MCF 10A (cell line): ENCODE measurements around the gene MRGPRX3. TPM values are rescaled to one million over a fixed set of nuclear protein-coding genes. Genes with fewer than 3 reads are reported as not detected.

ENCODE experiments used
- BruUV-seq: library from RNA; stranded (reverse); fragments of 400-500 nt; replicated peaks from 2 replicates; lab custom pipeline; 2021; lab: Mats Ljungman, UMichigan
- CTCF ChIA-PET: fragments of 300-600 bp; sonication (Branson Sonifier 250); formaldehyde crosslinking; extraction: SDS; loops from one replicate; lab custom pipeline; 2021; ENCODE audit warnings: antibody characterized with exemption, inconsistent platforms; lab: Yijun Ruan, JAX
- POLR2A ChIA-PET: fragments of 300-600, 350-650 bp; sonication (Branson Sonifier 250); formaldehyde crosslinking; extraction: SDS; loops from one replicate; lab custom pipeline; 2020; ENCODE audit warnings: antibody characterized with exemption, inconsistent platforms; lab: Yijun Ruan, JAX
- DNase-seq: peaks from one replicate; pipeline ENCODE4 v3.0.0-alpha.2; 2018; ENCODE audit not compliant: unreplicated experiment
- H3K27ac Mint-ChIP-seq: one replicate; pipeline ENCODE4 v1.8.0; 2022; ENCODE audit warnings: mild to moderate bottlenecking, low read depth, mixed read lengths; ENCODE audit not compliant: unreplicated experiment
- H3K27me3 Mint-ChIP-seq: one replicate; pipeline ENCODE4 v1.8.0; 2022; ENCODE audit warnings: mixed read lengths; ENCODE audit not compliant: insufficient read depth, unreplicated experiment
- H3K36me3 Mint-ChIP-seq: one replicate; pipeline ENCODE4 v1.8.0; 2022; ENCODE audit warnings: mild to moderate bottlenecking, moderate library complexity, mixed read lengths; ENCODE audit not compliant: insufficient read depth, unreplicated experiment
- H3K4me1 Mint-ChIP-seq: one replicate; pipeline ENCODE4 v1.8.0; 2022; ENCODE audit warnings: mixed read lengths; ENCODE audit not compliant: insufficient read depth, unreplicated experiment
- H3K4me3 Mint-ChIP-seq: one replicate; pipeline ENCODE4 v1.8.0; 2022; ENCODE audit warnings: mild to moderate bottlenecking, moderate library complexity, mixed read lengths; ENCODE audit not compliant: unreplicated experiment
- H3K9me3 Mint-ChIP-seq: one replicate; pipeline ENCODE4 v1.8.0; 2022; ENCODE audit warnings: mixed read lengths; ENCODE audit not compliant: unreplicated experiment
- CTCF ChIP-seq: fragments of 200-600 bp; IDR thresholded peaks from one replicate; pipeline ENCODE4 v1.8.0; 2022; ENCODE audit warnings: antibody characterized with exemption, mild to moderate bottlenecking; ENCODE audit not compliant: unreplicated experiment
- intact Hi-C: fragments of 100-400 bp; cut with micrococcal nuclease; formaldehyde crosslinking; loops from 2 replicates; pipeline ENCODE4 v1.14.1; 2022
- total RNA-seq: library from RNA; stranded (reverse); gene quantifications from 2 replicates; pipeline ENCODE4 v1.2.3, GENCODE V29; 2022

The MRGPRX3 gene
- total RNA-seq, 1 experiment from 2014 or later, result 0.79 TPM

- Mint-ChIP-seq H3K27me3 (peaks cover 16% of the 10 kb centered on the region), H3K4me1 (peaks cover 19% of the 10 kb centered on the region), H3K27ac (peak within 1 kb of the TSS; percentile 87), H3K9me3 (no peaks in the 10 kb centered on the region), H3K4me3 (peak within 1 kb of the TSS; percentile 94), H3K36me3 (peaks cover 24% of the 10 kb centered on the region)
- POLR2A ChIA-PET, result interaction anchor here (0.6 to 1.7 kb wide), 13 partner anchors 9 to 421 kb away, joined by 3 to 11 read pairs (median 3); partner anchors contain the start of gene TSG101
- peak; percentile 68 for TF ChIP-seq CTCF
- BruUV-seq, result no TSS peak
- peak; percentile 82 for DNase-seq
- intact Hi-C loops, result loop anchor here (1.0 to 5.0 kb wide), 4 partner anchors 94 to 206 kb away; partner anchors contain the start of gene SERGEF
- CTCF ChIA-PET, result interaction anchor here (0.5 to 5.2 kb wide), 30 partner anchors 8 to 1279 kb away, joined by 3 to 61 read pairs (median 3); partner anchors contain the start of gene UEVLD
Observed at GRCh38 chr11:18105802-18106574, 26.4 kb upstream of the MRGPRX3 start, which contains the start of gene SAAL1. Gene SAAL1 (minus strand): TSS chr11:18106082. CDS start chr11:18106041, 41 bp downstream.

- Mint-ChIP-seq H3K27ac (no peak overlapping the region), H3K4me1 (peaks cover 19% of the 10 kb centered on the region), H3K9me3 (no peaks in the 10 kb centered on the region), H3K27me3 (peaks cover 23% of the 10 kb centered on the region), H3K36me3 (peaks cover 18% of the 10 kb centered on the region), H3K4me3 (peak overlapping the region; percentile 94)
- BruUV-seq, result no TSS peak
- peak; percentile 41 for DNase-seq
- TF ChIP-seq CTCF, result no peak
- intact Hi-C loops, result loop anchor here (1.0 to 5.0 kb wide), 3 partner anchors 94 to 206 kb away; partner anchors contain the start of gene SERGEF
- ChIA-PET CTCF (interaction anchor here (0.6 to 5.2 kb wide), 24 partner anchors 8 to 852 kb away, joined by 3 to 61 read pairs (median 4); partner anchors contain the start of gene UEVLD), POLR2A (interaction anchor here (0.6 to 1.7 kb wide), 11 partner anchors 9 to 420 kb away, joined by 3 to 11 read pairs (median 3); partner anchors contain the start of gene TSG101)
Observed at GRCh38 chr11:18106688-18107087, 25.7 kb upstream of the MRGPRX3 start.

GRCh38 chr11:18108254-18108653 lies 24.1 kb upstream of the MRGPRX3 start:
- no TSS peak for BruUV-seq
- ChIA-PET POLR2A (interaction anchor here (1.1 kb wide), 1 partner anchor 119 kb away, joined by 3 read pairs; no protein-coding TSS in a partner anchor), CTCF (interaction anchor here (0.9 kb wide), 1 partner anchor 117 kb away, joined by 4 read pairs; no protein-coding TSS in a partner anchor)
- no peaks in the 10 kb centered on the region for H3K9me3 Mint-ChIP-seq
- peaks cover 35% of the 10 kb centered on the region for H3K27me3 Mint-ChIP-seq
- intact Hi-C loops, result loop anchor here (5.0 kb wide), 2 partner anchors 96 to 204 kb away; partner anchors contain the start of gene SERGEF
- no peak overlapping the region for H3K4me3 Mint-ChIP-seq
- H3K27ac Mint-ChIP-seq, result no peak overlapping the region
- TF ChIP-seq CTCF, result no peak
- peaks cover 3% of the 10 kb centered on the region for H3K36me3 Mint-ChIP-seq
- no peak for DNase-seq
- H3K4me1 Mint-ChIP-seq, result peaks cover 14% of the 10 kb centered on the region

- no peak for DNase-seq
- Mint-ChIP-seq H3K9me3 (no peaks in the 10 kb centered on the region), H3K4me3 (no peak overlapping the region), H3K4me1 (peaks cover 6% of the 10 kb centered on the region), H3K27ac (no peak overlapping the region), H3K27me3 (peaks cover 48% of the 10 kb centered on the region), H3K36me3 (no peaks in the 10 kb centered on the region)
- BruUV-seq, result no TSS peak
- no peak for TF ChIP-seq CTCF
- POLR2A ChIA-PET, result interaction anchor here (0.8 kb wide), 1 partner anchor 64 kb away, joined by 3 read pairs; no protein-coding TSS in a partner anchor
- intact Hi-C loops, result no loop called here
- CTCF ChIA-PET, result interaction anchor here (0.7 to 1.7 kb wide), 7 partner anchors 24 to 968 kb away, joined by 3 to 5 read pairs (median 3); no protein-coding TSS in a partner anchor
Observed at GRCh38 chr11:18111005-18111404, 21.4 kb upstream of the MRGPRX3 start.
